PFSK-1 (cell line): ENCODE data around the gene IL37.

ENCODE experiments used
- POLR2AphosphoS5 ChIP-seq: IDR thresholded peaks from 2 replicates; pipeline ENCODE4 v1.6.1; 2012; ENCODE audit warnings: low read depth, mild to moderate bottlenecking, control low read depth, low read length, moderate library complexity
- REST ChIP-seq, 2 experiments: IDR thresholded peaks; 2 replicates each; pipeline versions ENCODE4 v1.6.1 to v1.8.0; 2011 to 2012; ENCODE audit warnings: low read depth in 2 of 2, low read length in 2 of 2, control low read depth in 1 of 2, inconsistent platforms in 1 of 2, mild to moderate bottlenecking in 1 of 2, moderate library complexity in 1 of 2; ENCODE audit not compliant: insufficient read depth in 1 of 2
- TAF1 ChIP-seq: IDR thresholded peaks from 2 replicates; pipeline ENCODE4 v1.6.1; 2012; ENCODE audit warnings: low read length, control low read depth, borderline replicate concordance; ENCODE audit not compliant: insufficient read depth

- no peak for TF ChIP-seq POLR2AphosphoS5
- TF ChIP-seq REST (IDR thresholded peaks at IDR 0.05; ENCODE audit: insufficient read depth in 1 of 2, low read depth in 2 of 2, low read length in 2 of 2), result no peak
- no peak for TF ChIP-seq TAF1
Observed at GRCh38 chr2:112870841-112871835, 39.8 kb upstream of the IL37 start.
